Measurements from ENCODE around the gene DNTTIP2.
"Not testable (repeated sequence)": the region's sequence is repeated elsewhere in the genome, so short reads cannot be mapped to it uniquely, and the experiment has no call there.

DNTTIP2 gene

GRCh38 chr1:93851878-93852277 is 27.1 kb downstream of the DNTTIP2 start:
- TF ChIP-seq CTCF (IDR thresholded peaks at IDR 0.05; ENCODE audit: low read depth, low read length): no peak
- no peak for DNase-seq (ENCODE audit: extremely low read depth, low read depth)

GRCh38 chr1:93851327-93851712 is 27.7 kb downstream of the DNTTIP2 start:
- DNase-seq (ENCODE audit: extremely low read depth, low read depth): no peak

GRCh38 chr1:93850687-93851326 is 28.2 kb downstream of the DNTTIP2 start:
- not testable (repeated sequence) for DNase-seq (ENCODE audit: extremely low read depth, low read depth)
- TF ChIP-seq CTCF (IDR thresholded peaks at IDR 0.05; ENCODE audit: low read depth, low read length): peak; percentile 47

More at GRCh38 chr1:93851327-93851712, 27.7 kb downstream of the DNTTIP2 start:
- TF ChIP-seq CTCF (IDR thresholded peaks at IDR 0.05; ENCODE audit: low read depth, low read length): no peak

- no peak for DNase-seq (ENCODE audit: extremely low read depth, low read depth)
- TF ChIP-seq CTCF (IDR thresholded peaks at IDR 0.05; ENCODE audit: low read depth, low read length): no peak
These were observed 30.6 kb downstream of the DNTTIP2 start for GRCh38 chr1:93848350-93848883.

GRCh38 chr1:93847811-93848288 is 31.2 kb downstream of the DNTTIP2 start:
- DNase-seq (ENCODE audit: extremely low read depth, low read depth): no peak
- TF ChIP-seq CTCF (IDR thresholded peaks at IDR 0.05; ENCODE audit: low read depth, low read length): no peak

GRCh38 chr1:93846992-93847810 is 31.8 kb downstream of the DNTTIP2 start:
- peak; percentile 72 for DNase-seq (ENCODE audit: extremely low read depth, low read depth)
- no peak; the same call in 1 of the 2 replicates for TF ChIP-seq CTCF (IDR thresholded peaks at IDR 0.05; ENCODE audit: low read depth, low read length)

All from AG09319 (cell line).